PC-3 (cell line): ENCODE measurements around the gene BATF. TPM values are rescaled to one million over a fixed set of nuclear protein-coding genes. Genes with fewer than 3 reads are reported as not detected.

Experiments
- ATAC-seq: fragments of 200-7000 bp; cut with Tn5 transposase; 2 replicates; pipeline ENCODE4 v1.9.1; 2020; ENCODE audit warnings: mild to moderate bottlenecking, moderate library complexity
- BruUV-seq: library from RNA; stranded (reverse); fragments of 400-500 nt; replicated peaks from 2 replicates; lab custom pipeline; 2021; lab: Mats Ljungman, UMichigan
- CTCF ChIA-PET: fragments of 300-600 bp; sonication (Branson Sonifier 250); formaldehyde crosslinking; loops from one replicate; lab custom pipeline; 2022; ENCODE audit warnings: antibody characterized with exemption; lab: Charles Lee
- POLR2A ChIA-PET: fragments of 300-600 bp; sonication (Branson Sonifier 250); formaldehyde crosslinking; loops from one replicate; lab custom pipeline; 2022; ENCODE audit warnings: antibody characterized with exemption; ENCODE audit not compliant: unreplicated experiment; lab: Charles Lee
- DNase-seq: peaks from one replicate; pipeline ENCODE4 v3.0.0-alpha.2; 2015
- H2AFZ ChIP-seq: fragments of 300-600 bp; sonication (generic); 2 replicates; pipeline ENCODE4 v1.6.0; 2016; ENCODE audit warnings: antibody characterized with exemption, low read length
- H3F3A ChIP-seq: fragments of 300-600 bp; sonication (generic); one replicate; pipeline ENCODE4 v1.6.0; 2017; ENCODE audit warnings: antibody characterized with exemption, low read length, control low read depth, mild to moderate bottlenecking; ENCODE audit not compliant: unreplicated experiment
- H3K27ac ChIP-seq: fragments of 300-600 bp; sonication (generic); 2 replicates; pipeline ENCODE4 v1.5.1; 2016; ENCODE audit warnings: mild to moderate bottlenecking, low read length
- H3K27me3 ChIP-seq: fragments of 300-600 bp; sonication (generic); 2 replicates; pipeline ENCODE4 v1.6.1; 2016; ENCODE audit warnings: low read length, mixed read lengths
- H3K36me3 ChIP-seq: fragments of 300-600 bp; sonication (generic); 2 replicates; pipeline ENCODE4 v1.6.1; 2016; ENCODE audit warnings: low read depth, mixed run types, low read length, mixed read lengths
- H3K4me1 ChIP-seq: fragments of 300-600 bp; sonication (generic); 2 replicates; pipeline ENCODE4 v1.5.1; 2016; ENCODE audit warnings: low read length; ENCODE audit not compliant: insufficient read depth
- H3K4me2 ChIP-seq: fragments of 300-600 bp; sonication (generic); 2 replicates; pipeline ENCODE4 v1.6.0; 2016; ENCODE audit warnings: low read length
- H3K4me3 ChIP-seq: fragments of 300-600 bp; sonication (generic); 2 replicates; pipeline ENCODE4 v1.5.1; 2016; ENCODE audit warnings: mild to moderate bottlenecking, low read length, mixed read lengths
- H3K79me2 ChIP-seq: fragments of 300-600 bp; sonication (generic); 2 replicates; pipeline ENCODE4 v1.6.1; 2017; ENCODE audit warnings: low read length, mixed read lengths
- H3K9ac ChIP-seq: fragments of 300-600 bp; sonication (generic); 2 replicates; pipeline ENCODE4 v1.6.0; 2016; ENCODE audit warnings: mild to moderate bottlenecking, low read length
- H3K9me2 ChIP-seq: fragments of 300-600 bp; sonication (generic); replicated peaks from 2 replicates; pipeline ENCODE4 v1.6.1; 2016; ENCODE audit warnings: mixed run types, low read length, mixed read lengths
- H3K9me3 ChIP-seq: fragments of 300-600 bp; sonication (generic); 2 replicates; pipeline ENCODE4 v1.6.1; 2016; ENCODE audit warnings: low read length, mixed read lengths
- H4K20me1 ChIP-seq: fragments of 300-600 bp; sonication (generic); 2 replicates; pipeline ENCODE4 v1.6.1; 2016; ENCODE audit warnings: low read length, mixed read lengths
- EZH2 ChIP-seq: fragments of 300-600 bp; sonication (generic); IDR thresholded peaks from one replicate; pipeline ENCODE4 v1.6.1; 2017; ENCODE audit warnings: antibody characterized with exemption, mild to moderate bottlenecking, low read length; ENCODE audit not compliant: unreplicated experiment
- EZH2phosphoT487 ChIP-seq: fragments of 300-600 bp; sonication (generic); IDR thresholded peaks from 2 replicates; pipeline ENCODE4 v1.6.1; 2018; ENCODE audit warnings: mild to moderate bottlenecking, antibody characterized with exemption, low read length, borderline replicate concordance
- intact Hi-C: fragments of 100-400 bp; cut with micrococcal nuclease; formaldehyde crosslinking; loops from 2 replicates; pipeline ENCODE4 v1.9.0; 2023
- total RNA-seq: library from RNA; depleted of rRNA; stranded (reverse); fragments of >200 nt; gene quantifications from 2 replicates; pipeline ENCODE4 v1.2.3, GENCODE V29; 2014
- TF ChIP-seq, protein P1 (sequence below): fragments of 300-600 bp; sonication (generic); conservative IDR thresholded peaks from 2 replicates; pipeline ENCODE4 v1.5.1; 2017; ENCODE audit warnings: antibody characterized with exemption, low read depth, mild to moderate bottlenecking, low read length

BATF gene
- total RNA-seq, 1 experiment from 2014 or later = not detected

DNA sequence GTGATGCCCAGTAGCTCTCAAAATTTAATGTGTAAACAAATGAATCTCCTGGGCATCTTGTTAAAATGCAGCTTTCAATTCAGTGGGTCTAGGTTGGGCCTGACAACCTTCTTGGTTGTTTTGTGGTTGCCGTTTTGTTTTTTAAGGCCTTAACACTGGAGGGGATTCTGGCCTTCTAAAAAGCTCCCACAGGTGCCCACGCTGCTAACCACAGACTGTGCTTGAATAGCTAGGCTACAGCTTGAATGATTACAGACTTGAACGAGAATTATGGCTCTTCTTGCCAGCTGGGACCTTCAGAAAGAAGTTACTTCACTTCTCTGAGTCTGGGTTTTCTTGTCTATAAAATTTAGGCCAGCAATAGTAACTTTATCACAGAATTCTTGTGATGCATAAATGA lies 54.8 kb downstream of the BATF start:
- POLR2A ChIA-PET = no interaction called here
- H3K4me3 ChIP-seq = no peak overlapping the region
- no peak overlapping the region for H3K4me2 ChIP-seq
- H3K9ac ChIP-seq = no peak overlapping the region
- no peak overlapping the region for H3K27ac ChIP-seq
- ATAC-seq = no peak
- TF ChIP-seq, protein P1, sequence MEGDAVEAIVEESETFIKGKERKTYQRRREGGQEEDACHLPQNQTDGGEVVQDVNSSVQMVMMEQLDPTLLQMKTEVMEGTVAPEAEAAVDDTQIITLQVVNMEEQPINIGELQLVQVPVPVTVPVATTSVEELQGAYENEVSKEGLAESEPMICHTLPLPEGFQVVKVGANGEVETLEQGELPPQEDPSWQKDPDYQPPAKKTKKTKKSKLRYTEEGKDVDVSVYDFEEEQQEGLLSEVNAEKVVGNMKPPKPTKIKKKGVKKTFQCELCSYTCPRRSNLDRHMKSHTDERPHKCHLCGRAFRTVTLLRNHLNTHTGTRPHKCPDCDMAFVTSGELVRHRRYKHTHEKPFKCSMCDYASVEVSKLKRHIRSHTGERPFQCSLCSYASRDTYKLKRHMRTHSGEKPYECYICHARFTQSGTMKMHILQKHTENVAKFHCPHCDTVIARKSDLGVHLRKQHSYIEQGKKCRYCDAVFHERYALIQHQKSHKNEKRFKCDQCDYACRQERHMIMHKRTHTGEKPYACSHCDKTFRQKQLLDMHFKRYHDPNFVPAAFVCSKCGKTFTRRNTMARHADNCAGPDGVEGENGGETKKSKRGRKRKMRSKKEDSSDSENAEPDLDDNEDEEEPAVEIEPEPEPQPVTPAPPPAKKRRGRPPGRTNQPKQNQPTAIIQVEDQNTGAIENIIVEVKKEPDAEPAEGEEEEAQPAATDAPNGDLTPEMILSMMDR = no peak
- TF ChIP-seq EZH2phosphoT487 = no peak
- TF ChIP-seq EZH2 = no peak
- no peaks in the 10 kb centered on the region for H3F3A ChIP-seq
- no peaks in the 10 kb centered on the region for H3K9me2 ChIP-seq
- CTCF ChIA-PET = interaction anchor here (0.5 to 3.3 kb wide), 10 partner anchors 16 to 406 kb away, joined by 3 to 30 read pairs (median 5); no protein-coding TSS in a partner anchor
- no peaks in the 10 kb centered on the region for H3K79me2 ChIP-seq
- H3K27me3 ChIP-seq = no peaks in the 10 kb centered on the region
- DNase-seq = no peak
- peaks cover 9% of the 10 kb centered on the region for H3K4me1 ChIP-seq
- no TSS peak for BruUV-seq
- no peaks in the 10 kb centered on the region for H3K9me3 ChIP-seq
- no peak overlapping the region for H2AFZ ChIP-seq
- no peaks in the 10 kb centered on the region for H3K36me3 ChIP-seq
- H4K20me1 ChIP-seq = no peaks in the 10 kb centered on the region
- intact Hi-C loops = loop anchor here (1.0 to 5.0 kb wide), 3 partner anchors 77 to 406 kb away; no protein-coding TSS in a partner anchor

DNA sequence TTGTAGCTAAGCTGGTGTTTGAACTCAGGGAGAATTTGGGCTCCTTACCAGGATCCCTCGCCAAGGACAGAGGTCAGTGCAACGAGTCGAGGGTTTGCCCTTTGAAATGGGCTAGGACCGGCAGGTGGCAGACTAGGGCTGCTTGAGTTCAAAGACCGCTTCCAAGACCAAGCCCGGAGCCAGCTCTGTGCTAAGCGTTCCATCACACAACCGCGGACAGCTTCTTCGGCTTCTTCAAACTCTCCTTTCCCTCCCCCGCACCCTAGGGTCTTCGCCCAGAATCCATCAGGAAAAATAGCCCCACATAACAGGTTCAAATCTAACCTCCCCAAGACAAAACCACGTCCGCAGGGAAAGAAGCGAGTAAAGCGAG lies 55.4 kb downstream of the BATF start:
- no peaks in the 10 kb centered on the region for H3K9me3 ChIP-seq

More for the DNA sequence above, 55.4 kb downstream of the BATF start:
- Histone ChIP-seq H3K9ac (peak overlapping the region; percentile 16; the same call in 1 of the 2 replicates), H3K4me1 (peaks cover 9% of the 10 kb centered on the region), H3K79me2 (no peaks in the 10 kb centered on the region), H3F3A (no peaks in the 10 kb centered on the region), H4K20me1 (no peaks in the 10 kb centered on the region), H3K4me2 (peak overlapping the region; percentile 96), H3K4me3 (peak overlapping the region; percentile 82), H3K27ac (no peak overlapping the region), H3K36me3 (no peaks in the 10 kb centered on the region), H3K27me3 (no peaks in the 10 kb centered on the region), H3K9me2 (no peaks in the 10 kb centered on the region), H2AFZ (peak overlapping the region; percentile 99)
- ChIA-PET CTCF (interaction anchor here (0.5 to 3.3 kb wide), 11 partner anchors 17 to 405 kb away, joined by 3 to 30 read pairs (median 5); partner anchors contain the start of genes ERG28 and TTLL5), POLR2A (interaction anchor here (0.7 kb wide), 2 partner anchors 76 to 83 kb away, joined by 3 read pairs; partner anchors contain the start of genes ERG28 and TTLL5)
- peak; percentile 89 for ATAC-seq
- peak; percentile 87 for DNase-seq
- TF ChIP-seq, protein P1 = peak; percentile 86
- no peak for TF ChIP-seq EZH2
- intact Hi-C loops = loop anchor here (1.0 to 5.0 kb wide), 4 partner anchors 71 to 405 kb away; no protein-coding TSS in a partner anchor
- BruUV-seq = no TSS peak
